ENCODE results near the gene YWHAG. TPM values are rescaled to one million over a fixed set of nuclear protein-coding genes. Genes with fewer than 3 reads are reported as not detected.
A peak's percentile ranks its signal among the peaks of the same experiment; 100 is the strongest.
"Not testable (repeated sequence)": the region's sequence is repeated elsewhere in the genome, so short reads cannot be mapped to it uniquely, and the experiment has no call there.

Gene YWHAG
- total RNA-seq, 1 donor from 2014 or later, result 650 TPM

- no peak overlapping the region for H3K4me3 Mint-ChIP-seq (ENCODE audit: unreplicated experiment)
- peaks cover 15% of the 10 kb centered on the region for H3K27me3 Mint-ChIP-seq (ENCODE audit: unreplicated experiment)
- peaks cover 23% of the 10 kb centered on the region for H3K4me1 Mint-ChIP-seq (ENCODE audit: low read depth, unreplicated experiment)
- H3K9me3 Mint-ChIP-seq (ENCODE audit: unreplicated experiment), result peaks cover 22% of the 10 kb centered on the region
- TF ChIP-seq CTCF (IDR thresholded peaks at IDR 0.05; ENCODE audit: partially characterized antibody, unreplicated experiment), result no peak
- peak overlapping the region; percentile 64 for H3K27ac Mint-ChIP-seq (ENCODE audit: unreplicated experiment)
- no peak for DNase-seq
- H3K36me3 Mint-ChIP-seq (ENCODE audit: unreplicated experiment), result peaks cover 3% of the 10 kb centered on the region
These were observed 66.6 kb downstream of the YWHAG start for GRCh38 chr7:76292213-76292573.

- Mint-ChIP-seq H3K4me3 (ENCODE audit: unreplicated experiment) (peak overlapping the region; percentile 25), H3K9me3 (ENCODE audit: unreplicated experiment) (peaks cover 23% of the 10 kb centered on the region), H3K27me3 (ENCODE audit: unreplicated experiment) (peaks cover 17% of the 10 kb centered on the region), H3K36me3 (ENCODE audit: unreplicated experiment) (peaks cover 3% of the 10 kb centered on the region), H3K27ac (ENCODE audit: unreplicated experiment) (peak overlapping the region; percentile 64), H3K4me1 (ENCODE audit: low read depth, unreplicated experiment) (peaks cover 23% of the 10 kb centered on the region)
- peak; percentile 98 for TF ChIP-seq CTCF (IDR thresholded peaks at IDR 0.05; ENCODE audit: partially characterized antibody, unreplicated experiment)
- DNase-seq, result peak; percentile 89
These were observed 67.2 kb downstream of the YWHAG start for GRCh38 chr7:76291351-76292212.

GRCh38 chr7:76290847-76291350 is 67.9 kb downstream of the YWHAG start:
- not testable (repeated sequence) for H3K36me3 Mint-ChIP-seq (ENCODE audit: unreplicated experiment); H3K4me3 Mint-ChIP-seq (ENCODE audit: unreplicated experiment); H3K27ac Mint-ChIP-seq (ENCODE audit: unreplicated experiment); DNase-seq
- peaks cover 23% of the 10 kb centered on the region for H3K4me1 Mint-ChIP-seq (ENCODE audit: low read depth, unreplicated experiment)
- H3K27me3 Mint-ChIP-seq (ENCODE audit: unreplicated experiment), result peaks cover 15% of the 10 kb centered on the region
- peaks cover 22% of the 10 kb centered on the region for H3K9me3 Mint-ChIP-seq (ENCODE audit: unreplicated experiment)

- no peak for TF ChIP-seq CTCF (IDR thresholded peaks at IDR 0.05; ENCODE audit: partially characterized antibody, unreplicated experiment)
- Mint-ChIP-seq H3K27ac (ENCODE audit: unreplicated experiment) (no peak overlapping the region), H3K36me3 (ENCODE audit: unreplicated experiment) (no peaks in the 10 kb centered on the region), H3K4me1 (ENCODE audit: low read depth, unreplicated experiment) (peaks cover 14% of the 10 kb centered on the region), H3K9me3 (ENCODE audit: unreplicated experiment) (peaks cover 24% of the 10 kb centered on the region), H3K4me3 (ENCODE audit: unreplicated experiment) (no peak overlapping the region), H3K27me3 (ENCODE audit: unreplicated experiment) (peaks cover 28% of the 10 kb centered on the region)
- no peak for DNase-seq
These were observed 71.9 kb downstream of the YWHAG start for GRCh38 chr7:76286842-76287403.

- peaks cover 14% of the 10 kb centered on the region for H3K4me1 Mint-ChIP-seq (ENCODE audit: low read depth, unreplicated experiment)
- H3K9me3 Mint-ChIP-seq (ENCODE audit: unreplicated experiment), result peaks cover 27% of the 10 kb centered on the region
- H3K4me3 Mint-ChIP-seq (ENCODE audit: unreplicated experiment), result no peak overlapping the region
- H3K27ac Mint-ChIP-seq (ENCODE audit: unreplicated experiment), result no peak overlapping the region
- H3K36me3 Mint-ChIP-seq (ENCODE audit: unreplicated experiment), result no peaks in the 10 kb centered on the region
- peaks cover 30% of the 10 kb centered on the region for H3K27me3 Mint-ChIP-seq (ENCODE audit: unreplicated experiment)
- DNase-seq, result no peak
- no peak for TF ChIP-seq CTCF (IDR thresholded peaks at IDR 0.05; ENCODE audit: partially characterized antibody, unreplicated experiment)
These were observed 73.0 kb downstream of the YWHAG start for GRCh38 chr7:76285604-76286374.
